ENCODE results near the gene SPINK9.

Gene SPINK9

GRCh38 chr5:148335259-148335658, at the start of gene SPINK9:
TSS of gene SPINK9 (plus strand) at chr5:148335559. CDS start at chr5:148335614, 55 bp downstream.
- DNase-seq (ENCODE audit: low read depth in 3 of 3) = no peak

- no peak for DNase-seq (ENCODE audit: low read depth in 3 of 3)
Observed at GRCh38 chr5:148290271-148291195, 44.8 kb upstream of the SPINK9 start.

- DNase-seq (ENCODE audit: low read depth in 3 of 3) = no peak
Observed at GRCh38 chr5:148297731-148298130, 37.6 kb upstream of the SPINK9 start.

GRCh38 chr5:148306446-148306845, 28.9 kb upstream of the SPINK9 start:
- no peak for DNase-seq (ENCODE audit: low read depth in 3 of 3)

- DNase-seq (ENCODE audit: low read depth in 3 of 3) = no peak
Observed at GRCh38 chr5:148309019-148309418, 26.3 kb upstream of the SPINK9 start.

- DNase-seq (ENCODE audit: low read depth in 3 of 3) = no peak
Observed at GRCh38 chr5:148309746-148310145, 25.6 kb upstream of the SPINK9 start.

- no peak for DNase-seq (ENCODE audit: low read depth in 3 of 3)
Observed at GRCh38 chr5:148311484-148311883, 23.9 kb upstream of the SPINK9 start.

- no peak for DNase-seq (ENCODE audit: low read depth in 3 of 3)
Observed at GRCh38 chr5:148312153-148312552, 23.2 kb upstream of the SPINK9 start, which contains the start of gene SPINK7. TSS of gene SPINK7 (plus strand) at chr5:148312423. CDS start at chr5:148312484, 61 bp downstream.

- no peak for DNase-seq (ENCODE audit: low read depth in 3 of 3)
Observed at GRCh38 chr5:148314187-148314586, 21.2 kb upstream of the SPINK9 start.

GRCh38 chr5:148314731-148315130, 20.6 kb upstream of the SPINK9 start:
- DNase-seq (ENCODE audit: low read depth in 3 of 3) = no peak

GRCh38 chr5:148320011-148320963, 15.1 kb upstream of the SPINK9 start:
- peak in 1 of 3 experiments; percentile 1 for DNase-seq (ENCODE audit: low read depth in 3 of 3)

- DNase-seq (ENCODE audit: low read depth in 3 of 3) = no peak
Observed at GRCh38 chr5:148333262-148333849, 2.0 kb upstream of the SPINK9 start.

- DNase-seq (ENCODE audit: low read depth in 3 of 3) = no peak
Observed at GRCh38 chr5:148336704-148337435, 1.5 kb downstream of the SPINK9 start.

- DNase-seq (ENCODE audit: low read depth in 3 of 3) = no peak
Observed at GRCh38 chr5:148342371-148343045, 7.1 kb downstream of the SPINK9 start.

GRCh38 chr5:148343046-148343407, 7.7 kb downstream of the SPINK9 start:
- DNase-seq (ENCODE audit: low read depth in 3 of 3) = no peak

- DNase-seq (ENCODE audit: low read depth in 3 of 3) = no peak
Observed at GRCh38 chr5:148343603-148344487, 8.5 kb downstream of the SPINK9 start.

- DNase-seq (ENCODE audit: low read depth in 3 of 3) = no peak
Observed at GRCh38 chr5:148347706-148348105, 12.3 kb downstream of the SPINK9 start.

- no peak for DNase-seq (ENCODE audit: low read depth in 3 of 3)
Observed at GRCh38 chr5:148352696-148353095, 17.3 kb downstream of the SPINK9 start.

GRCh38 chr5:148353634-148354033, 18.3 kb downstream of the SPINK9 start:
- no peak for DNase-seq (ENCODE audit: low read depth in 3 of 3)

GRCh38 chr5:148364343-148364742, 29.0 kb downstream of the SPINK9 start:
- DNase-seq (ENCODE audit: low read depth in 3 of 3) = no peak

Measured in stimulated activated CD4-positive, alpha-beta T cell treated with anti-CD3 and anti-CD28 coated beads, TNF-alpha, amount 100 ng/mL, for 4 hours (primary cell).